Measurements from ENCODE around the gene MED23.

Gene MED23

GRCh38 chr6:131638013-131638412 lies 10.0 kb upstream of the MED23 start:
- no peak for DNase-seq

DNA sequence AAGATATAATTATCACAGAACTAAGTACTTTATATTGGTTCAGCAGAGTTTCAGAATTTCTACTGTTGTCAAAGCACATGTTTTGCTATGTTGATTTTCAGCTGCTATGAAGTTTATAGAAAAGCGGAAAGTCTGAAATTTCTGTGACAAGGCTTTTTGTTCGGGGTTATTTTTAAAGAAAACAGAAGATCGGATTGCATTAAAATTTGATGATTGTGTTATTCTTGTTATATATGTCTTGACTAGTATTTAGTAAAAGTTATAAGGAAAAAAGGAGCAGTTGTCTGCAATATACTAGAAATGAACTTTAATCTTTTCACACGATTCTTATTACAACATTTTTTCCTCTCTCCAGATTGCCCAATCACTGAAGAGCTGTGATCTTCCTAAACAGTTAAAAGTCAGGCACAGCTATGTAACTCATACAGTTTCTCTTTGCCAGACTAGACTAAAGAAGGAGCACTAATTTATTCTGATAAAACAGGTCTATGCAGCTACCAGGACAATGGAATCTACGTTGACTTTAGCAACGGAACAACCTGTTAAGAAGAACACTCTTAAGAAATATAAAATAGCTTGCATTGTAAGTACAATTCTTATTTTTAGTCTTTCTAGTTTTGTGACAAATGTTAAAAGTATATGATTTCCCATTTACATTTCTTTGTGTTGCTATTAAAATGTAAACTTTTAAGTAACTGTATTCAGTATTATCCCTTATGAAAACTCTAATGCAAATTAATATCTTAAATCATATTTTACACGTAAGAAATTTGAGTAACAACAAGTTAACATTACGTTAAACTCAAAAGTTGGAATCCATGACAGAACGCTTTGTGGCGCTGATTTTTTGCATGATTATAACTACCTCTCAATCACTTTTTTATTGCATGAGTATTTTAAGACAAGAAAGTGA lies 9.1 kb upstream of the MED23 start, which contains the start of gene ENPP3:
Gene ENPP3 (plus strand): TSS at position 423 of the 913 bp plus-strand sequence. CDS start 83 bp downstream, at position 506.
- no peak for DNase-seq

GRCh38 chr6:131635384-131636340 lies 7.6 kb upstream of the MED23 start:
- DNase-seq, result no peak

- no peak for DNase-seq
These were observed 3.7 kb upstream of the MED23 start for GRCh38 chr6:131631625-131632289.

- no peak for DNase-seq
These were observed 1.6 kb upstream of the MED23 start for GRCh38 chr6:131629651-131630050.

- DNase-seq, result no peak
These were observed 684 bp upstream of the MED23 start for GRCh38 chr6:131628726-131629125.

DNA sequence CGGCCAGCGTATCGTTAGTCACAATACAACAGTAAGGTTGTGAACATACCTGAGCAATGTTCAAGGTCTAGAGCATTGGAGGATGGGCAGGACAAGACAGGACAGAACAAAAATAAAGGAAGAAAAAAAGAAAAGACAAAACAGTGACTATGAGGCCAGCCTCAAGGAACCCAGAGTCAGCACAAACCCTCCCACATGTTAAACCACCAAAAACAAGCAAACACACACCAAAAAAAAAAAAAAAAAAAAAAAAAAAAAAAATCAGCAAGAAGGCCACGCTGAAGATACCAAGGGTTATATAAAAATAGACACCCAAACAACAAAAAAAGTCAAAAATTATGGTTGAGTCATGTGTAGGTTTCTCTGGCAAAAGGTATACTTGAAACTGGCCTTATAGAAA lies 12.8 kb downstream of the MED23 start:
- no peak for DNase-seq

GRCh38 chr6:131613296-131613925 lies 14.6 kb downstream of the MED23 start:
- DNase-seq, result no peak

DNA sequence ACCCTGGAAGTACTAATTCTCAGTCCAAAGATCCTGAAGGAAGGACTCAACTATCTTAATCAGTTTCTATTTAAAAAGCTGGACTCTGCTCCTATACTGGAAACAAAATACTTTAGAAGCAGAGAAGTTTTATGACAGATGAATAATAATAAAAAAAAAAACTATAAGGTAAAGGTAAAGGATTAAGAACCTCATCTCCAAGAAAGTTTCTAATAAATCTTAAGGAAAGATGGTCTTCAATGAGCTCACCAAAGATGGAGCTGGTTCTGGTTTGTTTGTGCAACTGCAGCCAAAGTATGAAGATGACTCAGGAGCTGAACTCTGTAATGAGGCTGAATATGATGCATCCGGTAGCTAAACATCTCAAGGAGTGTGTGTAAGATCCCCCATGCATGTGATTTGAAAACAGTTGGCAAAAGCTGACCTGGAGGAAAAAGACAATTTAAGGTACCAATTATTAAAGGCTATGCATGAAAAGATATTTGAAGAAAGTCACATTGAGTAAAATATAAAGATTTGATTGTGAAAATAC lies 25.2 kb downstream of the MED23 start:
- no peak for DNase-seq

GRCh38 chr6:131600716-131601115 lies 27.3 kb downstream of the MED23 start:
- DNase-seq, result no peak

DNA sequence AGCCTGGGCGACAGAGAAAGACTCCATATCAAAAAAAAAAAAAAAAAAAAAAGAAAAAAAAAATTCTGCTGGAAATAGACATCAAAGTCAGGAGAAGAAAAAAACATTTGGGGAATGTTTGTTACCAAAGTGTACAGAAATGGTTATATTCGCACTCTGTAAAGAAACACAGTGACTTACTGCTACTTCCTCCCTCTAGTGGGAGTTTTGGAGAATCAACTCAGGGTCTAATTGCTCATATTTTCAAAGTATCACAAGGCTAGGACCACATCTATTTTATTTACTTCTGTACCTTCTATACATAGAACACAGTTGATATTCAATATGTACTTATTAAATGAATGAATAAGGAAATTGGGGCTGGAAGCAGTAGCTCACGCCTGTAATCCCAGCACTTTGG lies 30.6 kb downstream of the MED23 start:
- no peak for DNase-seq

- no peak for DNase-seq
These were observed 34.0 kb downstream of the MED23 start for GRCh38 chr6:131594074-131594473.

GRCh38 chr6:131592935-131593334 lies 35.1 kb downstream of the MED23 start:
- DNase-seq, result no peak

DNA sequence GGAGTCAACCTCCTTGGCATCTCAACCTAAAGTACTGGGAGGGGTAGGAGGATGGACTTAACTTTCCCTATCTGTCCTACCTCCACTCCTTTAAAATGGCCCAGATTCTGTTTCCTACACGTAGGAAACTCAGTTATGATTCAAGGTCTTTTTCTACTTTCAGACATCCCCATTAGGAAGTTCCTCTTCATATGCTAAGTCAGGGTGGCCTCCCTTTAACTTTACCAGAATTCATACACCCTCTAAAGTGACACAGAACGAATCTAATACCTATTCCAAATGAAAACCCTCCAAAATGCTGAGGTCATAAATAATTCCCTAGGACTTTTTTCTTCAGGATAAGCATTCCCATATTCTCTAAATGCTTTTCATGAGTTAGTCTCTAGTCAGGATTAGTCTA lies 39.4 kb downstream of the MED23 start:
- no peak for DNase-seq

GRCh38 chr6:131587909-131588308 lies 40.1 kb downstream of the MED23 start:
- no peak for DNase-seq

DNA sequence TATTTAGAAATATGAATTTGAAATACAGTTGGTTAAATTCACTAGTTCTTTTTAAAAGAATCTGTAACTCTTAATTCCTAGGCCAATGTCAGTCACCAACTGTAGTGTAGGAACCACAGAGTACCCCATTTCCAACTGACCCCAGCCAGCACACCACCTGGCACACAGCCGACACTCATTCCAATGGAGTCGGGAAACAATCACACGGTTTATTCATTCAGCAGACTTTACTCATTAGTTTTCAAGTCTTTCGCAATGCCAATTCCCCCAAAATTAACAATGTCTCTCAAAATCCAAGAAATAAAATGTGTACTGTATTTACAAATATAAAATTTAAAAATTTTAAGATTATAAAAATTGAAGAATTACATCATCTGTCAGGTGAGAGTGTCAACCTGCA lies 41.5 kb downstream of the MED23 start:
- no peak for DNase-seq

- DNase-seq, result no peak
These were observed 46.5 kb downstream of the MED23 start for GRCh38 chr6:131581523-131581922.

DNA sequence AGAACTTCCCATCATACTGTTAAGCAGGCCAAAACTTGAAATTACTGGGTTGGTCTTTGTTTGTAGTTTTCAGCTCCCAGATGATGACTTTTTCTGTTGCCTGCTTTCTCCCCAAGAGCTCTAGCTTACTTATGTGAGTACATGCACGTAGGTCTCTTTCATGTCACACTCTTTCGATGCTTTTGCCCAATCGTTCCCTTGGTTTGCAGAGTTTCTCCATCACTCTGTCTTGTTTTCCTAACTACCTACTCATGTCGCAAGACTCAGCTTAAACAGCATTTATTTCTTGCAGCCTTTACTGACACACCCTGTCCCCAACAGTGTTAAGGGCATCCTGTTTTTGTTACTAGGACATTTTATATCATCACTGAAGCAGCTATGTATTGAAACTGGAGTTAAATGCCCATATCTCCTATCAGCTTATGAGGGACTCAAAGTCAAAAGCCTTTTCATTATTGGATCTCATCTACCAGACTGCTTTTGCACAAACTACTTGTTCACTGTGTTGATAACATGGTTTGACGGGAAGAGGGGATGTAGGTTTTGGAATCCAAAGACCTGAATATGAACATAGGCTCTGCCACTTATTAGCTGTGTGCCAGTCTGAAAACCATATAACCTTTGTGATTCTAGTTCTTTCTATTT lies 52.1 kb downstream of the MED23 start:
- DNase-seq, result no peak

DNA sequence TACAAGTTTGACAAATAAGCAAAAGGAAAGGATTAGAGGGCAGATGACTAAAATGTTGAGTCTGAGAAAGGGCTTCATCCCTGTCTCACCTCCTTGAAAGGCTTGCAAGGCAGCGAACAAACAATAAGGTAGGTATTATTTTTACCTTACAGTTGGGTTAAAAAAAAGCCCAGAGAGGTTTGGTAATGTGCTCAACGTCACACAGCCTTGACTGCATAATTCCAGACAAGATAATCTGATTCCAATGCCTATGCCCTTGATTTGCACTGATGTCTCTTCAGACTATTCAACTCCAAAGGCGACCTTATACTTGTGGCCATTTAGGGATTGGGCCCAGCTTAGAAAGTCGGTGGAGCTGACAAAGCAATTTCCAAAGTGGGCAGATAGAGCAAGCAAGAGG lies 53.4 kb downstream of the MED23 start:
- no peak for DNase-seq

GRCh38 chr6:131574133-131574532 lies 53.9 kb downstream of the MED23 start:
- no peak for DNase-seq

GRCh38 chr6:131572686-131573415 lies 55.2 kb downstream of the MED23 start, which contains the start of gene ARG1:
ARG1 (plus strand) TSS chr6:131573226; CDS start chr6:131573283, 57 bp downstream.
- DNase-seq, result no peak
